Neutrophil (primary cell): ENCODE results near the gene KLHL3.

Experiments
- H3K27ac ChIP-seq: fragments of 200-600 bp; sonication (generic); 2 replicates; pipeline ENCODE4 v1.5.1; 2016; ENCODE audit warnings: mild to moderate bottlenecking, moderate library complexity
- H3K27me3 ChIP-seq: fragments of 200-600 bp; sonication (generic); 2 replicates; pipeline ENCODE4 v1.6.0; 2016; ENCODE audit warnings: mild to moderate bottlenecking
- H3K36me3 ChIP-seq: fragments of 200-600 bp; sonication (generic); 2 replicates; pipeline ENCODE4 v1.5.1; 2017
- H3K4me1 ChIP-seq, 2 experiments: fragments of 200-600 bp in 1 of 2; sonication (generic) in 1 of 2; 1 replicate in 1 of 2; 2 replicates in 1 of 2; pipeline versions ENCODE4 v1.5.1 to v1.6.1; 2013 to 2016; ENCODE audit warnings: low read depth in 1 of 2, low read length in 1 of 2, mild to moderate bottlenecking in 1 of 2, moderate library complexity in 1 of 2; ENCODE audit not compliant: control insufficient read depth in 1 of 2, insufficient read depth in 1 of 2
- H3K4me3 ChIP-seq, 2 experiments: fragments of 200-600 bp in 1 of 2; sonication (generic) in 1 of 2; 1 replicate in 1 of 2; 2 replicates in 1 of 2; pipeline ENCODE4 v1.5.1; 2013 to 2016; ENCODE audit warnings: low read depth in 1 of 2, low read length in 1 of 2, mild to moderate bottlenecking in 1 of 2, moderate library complexity in 1 of 2
- H3K9me3 ChIP-seq: fragments of 200-600 bp; sonication (generic); 2 replicates; pipeline ENCODE4 v1.5.1; 2016
- CTCF ChIP-seq: fragments of 200-600 bp; sonication (generic); IDR thresholded peaks from 2 replicates; pipeline ENCODE4 v1.5.1; 2016; ENCODE audit warnings: antibody characterized with exemption

Gene KLHL3

GRCh38 chr5:137761566-137761965, 25.7 kb upstream of the KLHL3 start:
- no peak overlapping the region for H3K27ac ChIP-seq
- no peaks in the 10 kb centered on the region for H3K4me1 ChIP-seq
- H3K36me3 ChIP-seq = no peaks in the 10 kb centered on the region
- no peaks in the 10 kb centered on the region for H3K27me3 ChIP-seq
- H3K4me3 ChIP-seq = no peak overlapping the region
- no peaks in the 10 kb centered on the region for H3K9me3 ChIP-seq
- no peak for TF ChIP-seq CTCF

- no peaks in the 10 kb centered on the region for H3K4me1 ChIP-seq
- H3K27me3 ChIP-seq = no peaks in the 10 kb centered on the region
- TF ChIP-seq CTCF = no peak
- no peak overlapping the region for H3K27ac ChIP-seq
- H3K36me3 ChIP-seq = no peaks in the 10 kb centered on the region
- no peak overlapping the region for H3K4me3 ChIP-seq
- H3K9me3 ChIP-seq = no peaks in the 10 kb centered on the region
Measured at GRCh38 chr5:137760719-137761516, 25.0 kb upstream of the KLHL3 start.

GRCh38 chr5:137760294-137760693, 24.4 kb upstream of the KLHL3 start:
- TF ChIP-seq CTCF = no peak
- no peak overlapping the region for H3K27ac ChIP-seq
- H3K4me1 ChIP-seq = peaks cover 2 to 3% of the 10 kb centered on the region in 2 experiments

GRCh38 chr5:137758715-137759306, 22.9 kb upstream of the KLHL3 start:
- H3K9me3 ChIP-seq = no peaks in the 10 kb centered on the region
- no peak overlapping the region for H3K4me3 ChIP-seq
- TF ChIP-seq CTCF = no peak
- no peaks in the 10 kb centered on the region for H3K27me3 ChIP-seq
- H3K36me3 ChIP-seq = no peaks in the 10 kb centered on the region
- peaks cover 6 to 8% of the 10 kb centered on the region in 2 experiments for H3K4me1 ChIP-seq
- H3K27ac ChIP-seq = no peak overlapping the region

More at GRCh38 chr5:137760294-137760693, 24.4 kb upstream of the KLHL3 start:
- Histone ChIP-seq H3K9me3 (no peaks in the 10 kb centered on the region), H3K4me3 (no peak overlapping the region), H3K27me3 (no peaks in the 10 kb centered on the region), H3K36me3 (no peaks in the 10 kb centered on the region)

- TF ChIP-seq CTCF = no peak
- Histone ChIP-seq H3K36me3 (no peaks in the 10 kb centered on the region), H3K4me1 (peaks cover 10 to 11% of the 10 kb centered on the region in 2 experiments), H3K27me3 (no peaks in the 10 kb centered on the region), H3K27ac (no peak overlapping the region), H3K9me3 (no peaks in the 10 kb centered on the region), H3K4me3 (no peak overlapping the region)
Measured at GRCh38 chr5:137758121-137758520, 22.2 kb upstream of the KLHL3 start.
